HG03175 (cell line): ENCODE results near the gene SEC11A.
A peak's percentile ranks its signal among the peaks of the same experiment; 100 is the strongest.

Source experiments
- ATAC-seq: cut with Tn5 transposase; IDR thresholded peaks from one replicate; pipeline ENCODE4 v1.9.1; 2021; ENCODE audit warnings: mild to moderate bottlenecking, moderate library complexity; ENCODE audit not compliant: unreplicated experiment

SEC11A gene

GRCh38 chr15:84685304-84685703 lies 30.6 kb downstream of the SEC11A start:
- no peak for ATAC-seq

GRCh38 chr15:84684092-84684491 lies 31.8 kb downstream of the SEC11A start:
- ATAC-seq, result no peak

- ATAC-seq, result peak; percentile 66
Measured at GRCh38 chr15:84681831-84682230, 34.1 kb downstream of the SEC11A start.

GRCh38 chr15:84671211-84671610 lies 44.7 kb downstream of the SEC11A start:
- ATAC-seq, result no peak

GRCh38 chr15:84669726-84670125 lies 46.2 kb downstream of the SEC11A start:
- ATAC-seq, result no peak

GRCh38 chr15:84668221-84668982 lies 47.5 kb downstream of the SEC11A start:
- ATAC-seq, result no peak

- no peak for ATAC-seq
Measured at GRCh38 chr15:84666373-84666772, 49.6 kb downstream of the SEC11A start.

- ATAC-seq, result no peak
Measured at GRCh38 chr15:84661001-84661400, 54.9 kb downstream of the SEC11A start.

- ATAC-seq, result no peak
Measured at GRCh38 chr15:84659904-84660781, 55.8 kb downstream of the SEC11A start.

- no peak for ATAC-seq
Measured at GRCh38 chr15:84658788-84659411, 57.0 kb downstream of the SEC11A start.

- ATAC-seq, result peak; percentile 64
Measured at GRCh38 chr15:84658080-84658787, 57.7 kb downstream of the SEC11A start, which contains the start of gene NMB. NMB (minus strand) TSS chr15:84658199; CDS start chr15:84658152, 47 bp downstream.

- no peak for ATAC-seq
Measured at GRCh38 chr15:84657748-84658079, 58.2 kb downstream of the SEC11A start.

GRCh38 chr15:84656972-84657371 lies 59.0 kb downstream of the SEC11A start:
- no peak for ATAC-seq

GRCh38 chr15:84654689-84655453 lies 61.1 kb downstream of the SEC11A start:
- peak; percentile 43 for ATAC-seq

- peak; percentile 83 for ATAC-seq
Measured at GRCh38 chr15:84653910-84654688, 61.8 kb downstream of the SEC11A start, which contains the start of gene WDR73. WDR73 (minus strand) TSS chr15:84654283; CDS start chr15:84654274, 9 bp downstream.

- no peak for ATAC-seq
Measured at GRCh38 chr15:84653584-84653909, 62.4 kb downstream of the SEC11A start.

GRCh38 chr15:84649706-84650105 lies 66.2 kb downstream of the SEC11A start:
- ATAC-seq, result no peak

- ATAC-seq, result no peak
Measured at GRCh38 chr15:84648539-84648938, 67.4 kb downstream of the SEC11A start.

GRCh38 chr15:84647726-84648125 lies 68.2 kb downstream of the SEC11A start:
- no peak for ATAC-seq
